ENCODE measurements around the gene SPDYE5.
"Not testable (repeated sequence)": the region's sequence is repeated elsewhere in the genome, so short reads cannot be mapped to it uniquely, and the experiment has no call there.

Gene SPDYE5

GRCh38 chr7:75485979-75486643, 6.0 kb upstream of the SPDYE5 start, which contains the start of gene POM121C:
TSS of gene POM121C (minus strand) at chr7:75486299. CDS start at chr7:75441496, 44,803 bp downstream.
- peak within 1 kb of the TSS; percentile 87 for H3K27ac ChIP-seq (replicated peaks)
- DNase-seq (ENCODE audit: low read depth in 1 of 2, low spot score in 1 of 2) = peak; percentile 85 to 94
- peak within 1 kb of the TSS; percentile 71 for H3K4me3 ChIP-seq (replicated peaks; ENCODE audit: insufficient read depth, low read length)
- not testable (repeated sequence) for H3K27me3 ChIP-seq (ENCODE audit: insufficient read depth, poor library complexity, severe bottlenecking)
- TF ChIP-seq GABPA (IDR thresholded peaks at IDR 0.05; ENCODE audit: low read depth) (peak; percentile 78), POLR2AphosphoS5 (IDR thresholded peaks at IDR 0.05; ENCODE audit: low read depth) (peak; percentile 85)

DNA sequence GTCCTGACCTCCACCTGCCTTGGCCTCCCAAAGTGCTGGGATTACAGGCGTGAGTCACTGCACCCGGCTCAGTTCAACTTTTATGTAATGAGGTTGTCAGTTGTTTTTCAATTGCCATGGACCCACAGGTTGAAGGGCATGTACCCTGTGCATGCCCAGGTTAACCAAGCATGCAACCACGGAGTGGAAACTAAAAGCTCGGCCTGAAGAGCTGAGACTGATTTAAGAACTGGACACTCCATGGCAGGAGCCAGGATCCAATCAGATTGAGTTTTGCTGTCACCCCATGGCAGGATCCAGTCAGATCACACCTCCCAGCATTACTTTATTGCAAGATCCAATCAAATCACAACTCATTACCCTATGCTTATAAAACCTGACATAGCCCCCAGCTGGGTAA, 16.9 kb downstream of the SPDYE5 start:
- not testable (repeated sequence) for DNase-seq (ENCODE audit: low read depth in 1 of 2, low spot score in 1 of 2); H3K27me3 ChIP-seq (ENCODE audit: insufficient read depth, poor library complexity, severe bottlenecking); H3K27ac ChIP-seq (replicated peaks); H3K4me3 ChIP-seq (replicated peaks; ENCODE audit: insufficient read depth, low read length)

GRCh38 chr7:75518842-75519241, 26.7 kb downstream of the SPDYE5 start:
- H3K27me3 ChIP-seq (ENCODE audit: insufficient read depth, poor library complexity, severe bottlenecking); DNase-seq (ENCODE audit: low read depth in 1 of 2, low spot score in 1 of 2); H3K4me3 ChIP-seq (replicated peaks; ENCODE audit: insufficient read depth, low read length); H3K27ac ChIP-seq (replicated peaks): not testable (repeated sequence)

GRCh38 chr7:75521727-75522126, 29.6 kb downstream of the SPDYE5 start:
- DNase-seq (ENCODE audit: low read depth in 1 of 2, low spot score in 1 of 2); H3K27me3 ChIP-seq (ENCODE audit: insufficient read depth, poor library complexity, severe bottlenecking); H3K4me3 ChIP-seq (replicated peaks; ENCODE audit: insufficient read depth, low read length); H3K27ac ChIP-seq (replicated peaks): not testable (repeated sequence)

- H3K27me3 ChIP-seq (ENCODE audit: insufficient read depth, poor library complexity, severe bottlenecking) = not testable (repeated sequence)
- DNase-seq (ENCODE audit: low read depth in 1 of 2, low spot score in 1 of 2) = peak in 1 of 2 experiments; percentile 12
- Histone ChIP-seq H3K4me3 (replicated peaks; ENCODE audit: insufficient read depth, low read length) (peak overlapping the region; percentile 87), H3K27ac (replicated peaks) (peak overlapping the region; percentile 73)
These were observed 35.2 kb downstream of the SPDYE5 start for GRCh38 chr7:75527224-75527722.

GRCh38 chr7:75531359-75531821, 39.3 kb downstream of the SPDYE5 start:
- TF ChIP-seq, protein P1, sequence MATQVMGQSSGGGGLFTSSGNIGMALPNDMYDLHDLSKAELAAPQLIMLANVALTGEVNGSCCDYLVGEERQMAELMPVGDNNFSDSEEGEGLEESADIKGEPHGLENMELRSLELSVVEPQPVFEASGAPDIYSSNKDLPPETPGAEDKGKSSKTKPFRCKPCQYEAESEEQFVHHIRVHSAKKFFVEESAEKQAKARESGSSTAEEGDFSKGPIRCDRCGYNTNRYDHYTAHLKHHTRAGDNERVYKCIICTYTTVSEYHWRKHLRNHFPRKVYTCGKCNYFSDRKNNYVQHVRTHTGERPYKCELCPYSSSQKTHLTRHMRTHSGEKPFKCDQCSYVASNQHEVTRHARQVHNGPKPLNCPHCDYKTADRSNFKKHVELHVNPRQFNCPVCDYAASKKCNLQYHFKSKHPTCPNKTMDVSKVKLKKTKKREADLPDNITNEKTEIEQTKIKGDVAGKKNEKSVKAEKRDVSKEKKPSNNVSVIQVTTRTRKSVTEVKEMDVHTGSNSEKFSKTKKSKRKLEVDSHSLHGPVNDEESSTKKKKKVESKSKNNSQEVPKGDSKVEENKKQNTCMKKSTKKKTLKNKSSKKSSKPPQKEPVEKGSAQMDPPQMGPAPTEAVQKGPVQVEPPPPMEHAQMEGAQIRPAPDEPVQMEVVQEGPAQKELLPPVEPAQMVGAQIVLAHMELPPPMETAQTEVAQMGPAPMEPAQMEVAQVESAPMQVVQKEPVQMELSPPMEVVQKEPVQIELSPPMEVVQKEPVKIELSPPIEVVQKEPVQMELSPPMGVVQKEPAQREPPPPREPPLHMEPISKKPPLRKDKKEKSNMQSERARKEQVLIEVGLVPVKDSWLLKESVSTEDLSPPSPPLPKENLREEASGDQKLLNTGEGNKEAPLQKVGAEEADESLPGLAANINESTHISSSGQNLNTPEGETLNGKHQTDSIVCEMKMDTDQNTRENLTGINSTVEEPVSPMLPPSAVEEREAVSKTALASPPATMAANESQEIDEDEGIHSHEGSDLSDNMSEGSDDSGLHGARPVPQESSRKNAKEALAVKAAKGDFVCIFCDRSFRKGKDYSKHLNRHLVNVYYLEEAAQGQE (IDR thresholded peaks at IDR 0.05; ENCODE audit: insufficient replicate concordance, low read depth) = no peak
- TF ChIP-seq POLR2AphosphoS5 (IDR thresholded peaks at IDR 0.05; ENCODE audit: low read depth) (no peak), SPI1 (IDR thresholded peaks at IDR 0.05; ENCODE audit: borderline replicate concordance, low read depth) (no peak), GABPA (IDR thresholded peaks at IDR 0.05; ENCODE audit: low read depth) (no peak)
- TF ChIP-seq, protein P2, sequence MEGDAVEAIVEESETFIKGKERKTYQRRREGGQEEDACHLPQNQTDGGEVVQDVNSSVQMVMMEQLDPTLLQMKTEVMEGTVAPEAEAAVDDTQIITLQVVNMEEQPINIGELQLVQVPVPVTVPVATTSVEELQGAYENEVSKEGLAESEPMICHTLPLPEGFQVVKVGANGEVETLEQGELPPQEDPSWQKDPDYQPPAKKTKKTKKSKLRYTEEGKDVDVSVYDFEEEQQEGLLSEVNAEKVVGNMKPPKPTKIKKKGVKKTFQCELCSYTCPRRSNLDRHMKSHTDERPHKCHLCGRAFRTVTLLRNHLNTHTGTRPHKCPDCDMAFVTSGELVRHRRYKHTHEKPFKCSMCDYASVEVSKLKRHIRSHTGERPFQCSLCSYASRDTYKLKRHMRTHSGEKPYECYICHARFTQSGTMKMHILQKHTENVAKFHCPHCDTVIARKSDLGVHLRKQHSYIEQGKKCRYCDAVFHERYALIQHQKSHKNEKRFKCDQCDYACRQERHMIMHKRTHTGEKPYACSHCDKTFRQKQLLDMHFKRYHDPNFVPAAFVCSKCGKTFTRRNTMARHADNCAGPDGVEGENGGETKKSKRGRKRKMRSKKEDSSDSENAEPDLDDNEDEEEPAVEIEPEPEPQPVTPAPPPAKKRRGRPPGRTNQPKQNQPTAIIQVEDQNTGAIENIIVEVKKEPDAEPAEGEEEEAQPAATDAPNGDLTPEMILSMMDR (IDR thresholded peaks at IDR 0.05; ENCODE audit: insufficient read depth, low read length) = no peak
- no peak for DNase-seq (ENCODE audit: low read depth in 1 of 2, low spot score in 1 of 2)
- Histone ChIP-seq H3K27ac (replicated peaks) (no peak overlapping the region), H3K4me3 (replicated peaks; ENCODE audit: insufficient read depth, low read length) (no peak overlapping the region), H3K27me3 (ENCODE audit: insufficient read depth, poor library complexity, severe bottlenecking) (no peaks in the 10 kb centered on the region)

DNA sequence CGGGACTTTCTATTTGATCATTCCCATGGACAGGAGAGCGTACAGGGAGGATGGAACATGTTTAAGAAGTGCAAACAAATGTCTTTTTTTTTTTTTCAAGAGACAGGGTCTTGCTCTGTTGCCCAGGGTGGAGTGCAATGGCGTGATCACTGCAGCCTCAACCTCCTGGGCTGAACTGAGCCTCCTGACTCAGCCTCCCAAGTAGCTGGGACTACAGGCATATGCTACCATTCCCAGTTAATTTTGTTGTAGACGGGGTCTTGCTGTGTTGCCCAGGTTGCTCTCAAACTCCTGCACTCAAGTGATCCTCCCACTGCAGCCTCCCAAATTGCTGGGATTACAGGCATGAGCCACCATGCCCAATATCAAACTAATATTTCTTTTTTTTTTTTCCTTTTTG, 40.5 kb downstream of the SPDYE5 start:
- DNase-seq (ENCODE audit: low read depth in 1 of 2, low spot score in 1 of 2) = no peak
- Histone ChIP-seq H3K4me3 (replicated peaks; ENCODE audit: insufficient read depth, low read length) (no peak overlapping the region), H3K27ac (replicated peaks) (no peak overlapping the region), H3K27me3 (ENCODE audit: insufficient read depth, poor library complexity, severe bottlenecking) (no peaks in the 10 kb centered on the region)
- TF ChIP-seq, protein P2 (IDR thresholded peaks at IDR 0.05; ENCODE audit: insufficient read depth, low read length) = no peak
- no peak for TF ChIP-seq SPI1 (IDR thresholded peaks at IDR 0.05; ENCODE audit: borderline replicate concordance, low read depth)
- TF ChIP-seq, protein P1 (IDR thresholded peaks at IDR 0.05; ENCODE audit: insufficient replicate concordance, low read depth) = no peak

All from HL-60 (cell line).